Bronchial epithelial cell (primary cell): Measurements from ENCODE around the gene LIPJ. TPM values are rescaled to one million over a fixed set of nuclear protein-coding genes. Genes with fewer than 3 reads are reported as not detected.

ENCODE experiments used
- DNase-seq: peaks from one replicate; pipeline ENCODE4 v3.0.0-alpha.2; 2010; ENCODE audit warnings: low read depth
- FAIRE-seq: peaks from 2 replicates; lab custom pipeline; 2011; peaks lifted over from hg19 to GRCh38; lab: Jason Lieb, UNC
- H3K27me3 ChIP-seq: 2 replicates; pipeline ENCODE4 v1.5.1; 2011; ENCODE audit warnings: low read length; ENCODE audit not compliant: control insufficient read depth, insufficient read depth
- H3K36me3 ChIP-seq: 2 replicates; pipeline ENCODE4 v1.5.1; 2011; ENCODE audit warnings: low read length; ENCODE audit not compliant: control insufficient read depth, insufficient read depth
- H3K4me3 ChIP-seq: 2 replicates; pipeline ENCODE4 v1.5.1; 2011; ENCODE audit warnings: mild to moderate bottlenecking, low read depth, low read length, control low read depth
- total RNA-seq: library from RNA; depleted of rRNA; stranded (reverse); fragments of >200 nt; gene quantifications from 2 replicates; pipeline ENCODE4 v1.2.1, GENCODE V29; 2014
- TF ChIP-seq, protein P1 (sequence below): IDR thresholded peaks from 2 replicates; pipeline ENCODE4 v1.5.1; 2011; ENCODE audit warnings: mild to moderate bottlenecking, moderate library complexity, low read length, control low read depth, inconsistent platforms; ENCODE audit not compliant: insufficient read depth, severe bottlenecking

LIPJ gene
- total RNA-seq, 1 donor from 2014 or later = not detected

DNA sequence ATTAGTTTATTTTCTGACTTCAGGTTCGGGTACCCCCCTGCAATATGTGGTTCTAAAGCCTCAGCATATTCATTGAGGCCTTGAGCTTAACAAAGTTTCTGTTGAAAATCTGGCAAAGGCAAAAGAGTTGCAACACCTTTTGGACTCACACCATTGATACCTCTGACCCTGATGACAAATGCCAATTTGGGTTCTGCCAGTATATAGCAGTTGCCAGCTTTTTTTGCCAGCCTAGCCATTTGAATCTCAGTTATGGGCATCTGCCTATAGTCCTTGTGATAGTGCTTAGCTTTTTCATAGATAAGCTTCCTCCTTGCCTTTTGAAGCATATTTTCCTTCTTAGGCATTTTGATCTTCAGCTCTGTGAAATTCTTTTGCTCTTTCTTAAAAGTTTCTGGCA lies 31.9 kb downstream of the LIPJ start:
- H3K36me3 ChIP-seq = no peaks in the 10 kb centered on the region
- DNase-seq (no peak), FAIRE-seq (no peak)
- TF ChIP-seq, protein P1, sequence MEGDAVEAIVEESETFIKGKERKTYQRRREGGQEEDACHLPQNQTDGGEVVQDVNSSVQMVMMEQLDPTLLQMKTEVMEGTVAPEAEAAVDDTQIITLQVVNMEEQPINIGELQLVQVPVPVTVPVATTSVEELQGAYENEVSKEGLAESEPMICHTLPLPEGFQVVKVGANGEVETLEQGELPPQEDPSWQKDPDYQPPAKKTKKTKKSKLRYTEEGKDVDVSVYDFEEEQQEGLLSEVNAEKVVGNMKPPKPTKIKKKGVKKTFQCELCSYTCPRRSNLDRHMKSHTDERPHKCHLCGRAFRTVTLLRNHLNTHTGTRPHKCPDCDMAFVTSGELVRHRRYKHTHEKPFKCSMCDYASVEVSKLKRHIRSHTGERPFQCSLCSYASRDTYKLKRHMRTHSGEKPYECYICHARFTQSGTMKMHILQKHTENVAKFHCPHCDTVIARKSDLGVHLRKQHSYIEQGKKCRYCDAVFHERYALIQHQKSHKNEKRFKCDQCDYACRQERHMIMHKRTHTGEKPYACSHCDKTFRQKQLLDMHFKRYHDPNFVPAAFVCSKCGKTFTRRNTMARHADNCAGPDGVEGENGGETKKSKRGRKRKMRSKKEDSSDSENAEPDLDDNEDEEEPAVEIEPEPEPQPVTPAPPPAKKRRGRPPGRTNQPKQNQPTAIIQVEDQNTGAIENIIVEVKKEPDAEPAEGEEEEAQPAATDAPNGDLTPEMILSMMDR = no peak
- no peaks in the 10 kb centered on the region for H3K27me3 ChIP-seq
- no peak overlapping the region for H3K4me3 ChIP-seq

DNA sequence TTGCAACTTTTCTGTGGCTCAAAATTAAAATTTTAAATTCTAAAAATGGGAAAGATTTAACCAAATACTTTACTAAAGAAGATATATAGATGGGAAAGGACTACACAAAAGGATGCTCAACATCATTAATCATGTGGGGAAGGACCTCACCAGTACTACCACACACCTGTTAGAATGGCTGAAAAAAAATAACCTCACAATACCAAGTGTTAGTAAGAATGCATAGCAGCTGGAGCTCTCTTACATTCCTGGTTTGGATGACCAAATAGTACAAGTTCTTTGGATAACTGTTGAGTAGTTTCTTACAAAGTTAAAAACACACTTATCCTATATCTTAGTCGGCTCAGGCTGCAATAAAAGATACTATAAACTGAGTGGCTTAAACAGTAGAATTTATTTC lies 33.9 kb downstream of the LIPJ start:
- Histone ChIP-seq H3K27me3 (no peaks in the 10 kb centered on the region), H3K36me3 (no peaks in the 10 kb centered on the region), H3K4me3 (no peak overlapping the region)
- FAIRE-seq (no peak), DNase-seq (no peak)
- TF ChIP-seq, protein P1 = no peak

DNA sequence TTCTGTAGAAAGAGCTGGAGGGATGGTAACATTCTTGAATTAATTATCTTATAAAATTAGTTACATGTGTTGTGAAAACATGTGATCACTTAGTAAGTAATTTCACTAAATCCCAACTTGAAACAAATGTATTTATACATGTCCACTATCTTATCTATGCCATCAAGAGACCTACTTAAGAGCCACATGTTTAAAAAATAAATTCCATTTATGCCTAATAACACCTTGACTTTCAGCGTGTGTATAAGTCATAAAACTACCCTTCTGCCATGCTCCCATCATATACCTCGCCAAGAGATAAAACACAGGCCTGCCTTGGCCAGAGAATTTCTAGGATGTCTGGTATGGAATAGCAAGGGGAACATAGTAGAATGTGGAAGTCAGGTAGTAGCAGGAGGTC lies 37.3 kb downstream of the LIPJ start:
- no peaks in the 10 kb centered on the region for H3K36me3 ChIP-seq
- no peaks in the 10 kb centered on the region for H3K27me3 ChIP-seq
- H3K4me3 ChIP-seq = no peak overlapping the region
- DNase-seq (no peak), FAIRE-seq (no peak)
- TF ChIP-seq, protein P1 = no peak

DNA sequence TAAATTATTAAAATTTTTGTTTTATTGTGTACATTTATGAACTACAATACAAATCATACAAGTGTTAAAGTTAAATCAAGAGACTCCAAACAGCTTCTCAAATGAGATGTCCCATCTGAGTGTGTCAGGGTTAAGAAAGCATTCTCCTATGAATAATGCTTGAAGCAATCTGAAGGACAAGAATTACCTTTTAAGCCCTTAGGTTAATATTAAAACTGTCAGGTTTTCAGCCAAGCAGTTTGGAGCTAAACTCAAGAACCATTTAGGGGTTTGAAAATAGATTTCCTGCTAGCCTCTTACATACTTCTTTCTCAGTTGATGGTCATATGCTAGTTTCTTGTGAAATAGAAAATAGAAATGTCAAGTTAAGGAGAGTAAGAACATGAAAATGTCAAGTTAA lies 38.3 kb downstream of the LIPJ start:
- TF ChIP-seq, protein P1 = no peak
- Histone ChIP-seq H3K4me3 (no peak overlapping the region), H3K36me3 (no peaks in the 10 kb centered on the region), H3K27me3 (no peaks in the 10 kb centered on the region)
- DNase-seq = no peak
- FAIRE-seq = no peak

DNA sequence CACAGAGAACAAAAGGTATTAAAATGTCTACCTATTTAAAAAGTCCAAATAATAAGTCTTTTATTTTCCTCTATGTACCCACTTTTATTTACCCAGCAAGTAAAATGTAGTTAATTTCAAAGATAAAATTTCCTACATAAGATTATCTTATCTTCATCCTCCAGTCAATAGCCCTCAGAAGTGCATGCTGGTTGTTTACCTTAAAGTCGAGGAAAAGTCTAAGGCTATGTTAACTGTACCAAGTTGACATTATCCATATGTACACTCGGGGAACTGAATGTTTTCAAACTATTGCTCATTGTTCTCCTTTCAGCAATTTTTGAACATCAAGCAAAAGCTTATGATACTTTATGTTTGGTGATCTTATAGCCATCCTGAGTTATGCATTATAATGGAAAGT lies 53.6 kb downstream of the LIPJ start:
- H3K36me3 ChIP-seq = no peaks in the 10 kb centered on the region
- FAIRE-seq (no peak), DNase-seq (no peak)
- H3K4me3 ChIP-seq = no peak overlapping the region
- TF ChIP-seq, protein P1 = no peak
- no peaks in the 10 kb centered on the region for H3K27me3 ChIP-seq

DNA sequence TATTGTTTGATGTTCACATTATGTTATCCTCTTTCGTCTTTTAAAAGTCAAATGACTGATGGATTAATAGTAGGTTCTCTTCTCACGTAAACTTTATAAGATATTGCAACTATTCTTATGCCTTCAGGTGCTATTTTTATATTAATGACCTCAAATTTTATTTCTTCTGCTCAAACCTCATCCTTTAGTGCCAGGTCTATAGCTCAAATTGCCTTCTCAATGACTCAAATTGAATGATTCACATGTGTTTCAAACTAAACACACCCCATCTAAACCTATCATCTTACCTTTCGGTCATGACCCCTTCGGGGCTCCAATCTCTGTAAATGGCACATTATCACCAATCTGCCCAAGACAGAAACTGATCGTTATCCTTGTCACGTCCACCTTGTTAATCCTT lies 55.6 kb downstream of the LIPJ start:
- DNase-seq = peak; percentile 76
- FAIRE-seq = no peak
- no peaks in the 10 kb centered on the region for H3K36me3 ChIP-seq
- H3K4me3 ChIP-seq = no peak overlapping the region
- no peaks in the 10 kb centered on the region for H3K27me3 ChIP-seq
- TF ChIP-seq, protein P1 = no peak
